Measurements from ENCODE around the gene CRABP2. TPM values are rescaled to one million over a fixed set of nuclear protein-coding genes. Genes with fewer than 3 reads are reported as not detected.

The CRABP2 gene
- total and polyA plus RNA-seq, 2 of the 13 experiments (the other 11 are each of a cell fraction or from before 2014, with no cell fraction given): 0.40 to 0.60 TPM

GRCh38 chr1:156689035-156689952 is 16.1 kb downstream of the CRABP2 start (continued):
- TF ChIP-seq ZBED4 (CRISPR knock-in tag; IDR thresholded peaks at IDR 0.05; ENCODE audit: borderline replicate concordance) (no peak), ZNF12 (CRISPR knock-in tag; IDR thresholded peaks at IDR 0.05) (no peak), KMT2A (CRISPR knock-in tag; IDR thresholded peaks at IDR 0.05) (0 out of 2 replicates have a peak, but pooled peaks have one; percentile 19), TBP (CRISPR knock-in tag; IDR thresholded peaks at IDR 0.05) (no peak), ZNF747 (CRISPR knock-in tag; IDR thresholded peaks at IDR 0.05; ENCODE audit: borderline replicate concordance) (no peak), ATF1 (CRISPR knock-in tag; IDR thresholded peaks at IDR 0.05) (no peak), FIP1L1 (IDR thresholded peaks at IDR 0.05; ENCODE audit: borderline replicate concordance, insufficient read depth, low read depth, low read length) (no peak), NONO (IDR thresholded peaks at IDR 0.05) (no peak), NONO (CRISPR knock-in tag; conservative IDR thresholded peaks at IDR 0.05) (peak; percentile 23; the same call in 1 of the 2 replicates), ZNF414 (CRISPR knock-in tag; IDR thresholded peaks at IDR 0.05) (no peak), SMYD3 (CRISPR knock-in tag; IDR thresholded peaks at IDR 0.05) (no peak), HOXA7 (CRISPR knock-in tag; IDR thresholded peaks at IDR 0.05) (no peak), ZNF720 (CRISPR knock-in tag; IDR thresholded peaks at IDR 0.05) (no peak), RARA (CRISPR knock-in tag; IDR thresholded peaks at IDR 0.05) (no peak), AKAP8 (CRISPR knock-in tag; IDR thresholded peaks at IDR 0.05) (no peak), EHMT2 (IDR thresholded peaks at IDR 0.05; ENCODE audit: borderline replicate concordance, low read depth, low read length) (no peak), ZFY (CRISPR knock-in tag; IDR thresholded peaks at IDR 0.05) (no peak), LCORL (IDR thresholded peaks at IDR 0.05) (no peak), LCORL (CRISPR knock-in tag; IDR thresholded peaks at IDR 0.05) (no peak), FOSL1 (CRISPR knock-in tag; IDR thresholded peaks at IDR 0.05; ENCODE audit: borderline replicate concordance) (no peak), IRX3 (CRISPR knock-in tag; IDR thresholded peaks at IDR 0.05; ENCODE audit: borderline replicate concordance, low read depth) (no peak), KDM1A (CRISPR knock-in tag; IDR thresholded peaks at IDR 0.05) (no peak), SIX4 (CRISPR knock-in tag; IDR thresholded peaks at IDR 0.05) (no peak), CREM (IDR thresholded peaks at IDR 0.05) (no peak), CREM (CRISPR knock-in tag; IDR thresholded peaks at IDR 0.05) (no peak), ZBTB7B (CRISPR knock-in tag; IDR thresholded peaks at IDR 0.05) (0 out of 2 replicates have a peak, but pooled peaks have one; percentile 24), MYNN (CRISPR knock-in tag; IDR thresholded peaks at IDR 0.05; ENCODE audit: low read depth) (no peak), KDM5A (IDR thresholded peaks at IDR 0.05; ENCODE audit: borderline replicate concordance, low read length) (no peak), MAFK (conservative IDR thresholded peaks at IDR 0.05 in 1 of 2, IDR thresholded peaks at IDR 0.05 in 1 of 2; ENCODE audit: low read length in 2 of 2) (no peak)
